HG02943 (cell line): ENCODE data around the gene EIF3B.
"Not testable (repeated sequence)": the region's sequence is repeated elsewhere in the genome, so short reads cannot be mapped to it uniquely, and the experiment has no call there.

ENCODE experiments used
- ATAC-seq: cut with Tn5 transposase; IDR thresholded peaks from one replicate; pipeline ENCODE4 v1.9.1; 2021; ENCODE audit warnings: mild to moderate bottlenecking, low read depth, moderate library complexity; ENCODE audit not compliant: unreplicated experiment

The EIF3B gene

GRCh38 chr7:2336626-2337299, 17.9 kb upstream of the EIF3B start:
- ATAC-seq, result no peak

DNA sequence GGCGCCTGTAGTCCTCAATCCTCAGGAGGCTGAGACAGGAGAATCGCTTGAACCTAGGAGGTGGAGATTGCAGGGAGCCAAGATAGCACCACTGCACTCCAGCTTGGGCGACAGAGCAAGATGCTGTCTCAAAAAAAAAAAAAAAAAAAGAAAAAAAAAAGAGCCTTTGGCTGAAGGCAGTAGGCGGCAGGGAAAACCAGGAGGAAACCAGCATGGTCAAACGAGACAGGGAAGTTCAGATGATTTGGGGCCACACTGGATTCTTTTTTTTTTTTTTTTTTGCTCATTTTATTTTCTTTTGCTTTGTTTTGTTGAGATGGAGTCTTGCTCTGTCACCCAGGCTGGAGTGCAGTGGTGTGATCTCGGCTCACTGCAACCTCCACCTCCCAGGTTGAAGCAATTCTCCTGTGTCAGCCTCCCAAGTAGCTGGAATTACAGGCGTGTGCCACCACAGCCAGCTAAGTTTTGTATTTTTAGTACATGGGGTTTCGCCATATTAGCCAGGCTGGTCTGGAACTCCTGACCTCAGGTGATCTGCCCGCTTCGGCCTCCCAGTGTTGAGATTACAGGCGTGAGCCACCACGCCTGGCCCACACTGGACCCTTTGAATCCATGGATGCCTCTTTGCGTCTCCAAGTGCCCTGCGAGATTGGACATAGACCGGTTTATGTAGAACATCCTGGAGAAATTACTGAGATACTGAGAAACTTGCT, 7.1 kb upstream of the EIF3B start:
- ATAC-seq, result not testable (repeated sequence)

DNA sequence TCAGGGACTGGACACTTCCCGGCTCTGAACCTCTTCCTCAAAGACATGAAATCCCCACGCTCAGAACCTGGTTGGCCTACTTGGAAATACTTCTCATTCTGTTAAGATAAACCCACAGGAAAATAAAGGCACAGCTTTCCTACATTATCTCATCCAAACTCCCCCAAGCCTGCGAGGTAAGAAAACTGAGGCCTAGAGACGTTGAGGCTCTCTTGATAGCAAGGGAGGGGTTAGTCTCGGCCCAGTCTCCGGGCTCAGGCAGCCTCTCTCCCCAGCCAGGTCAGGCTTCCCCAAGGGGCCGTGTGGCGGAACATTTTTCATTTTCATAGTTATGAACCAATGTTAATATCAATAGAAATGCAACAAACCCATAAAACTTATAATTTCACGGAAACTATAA, 4.6 kb upstream of the EIF3B start:
- no peak for ATAC-seq

DNA sequence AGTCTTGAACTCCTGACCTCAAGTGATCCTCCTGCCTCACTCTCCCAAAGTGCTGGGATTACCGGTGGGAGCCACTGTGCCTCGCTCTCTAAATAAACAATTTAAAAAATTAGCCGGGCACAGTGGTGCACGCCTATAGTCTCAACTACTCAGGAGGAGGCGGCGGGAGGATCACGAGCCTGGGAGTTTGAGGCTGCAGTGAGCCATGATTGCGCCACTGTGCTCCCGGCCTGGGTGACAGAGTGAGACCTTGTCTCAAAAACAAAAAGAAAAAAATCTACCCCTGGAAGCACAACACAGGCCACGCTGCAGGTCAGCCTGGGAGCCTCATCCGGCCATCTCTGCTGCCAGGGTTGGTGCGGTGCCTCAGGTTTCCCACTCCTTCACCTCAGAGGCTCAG, 3.8 kb upstream of the EIF3B start:
- no peak for ATAC-seq

DNA sequence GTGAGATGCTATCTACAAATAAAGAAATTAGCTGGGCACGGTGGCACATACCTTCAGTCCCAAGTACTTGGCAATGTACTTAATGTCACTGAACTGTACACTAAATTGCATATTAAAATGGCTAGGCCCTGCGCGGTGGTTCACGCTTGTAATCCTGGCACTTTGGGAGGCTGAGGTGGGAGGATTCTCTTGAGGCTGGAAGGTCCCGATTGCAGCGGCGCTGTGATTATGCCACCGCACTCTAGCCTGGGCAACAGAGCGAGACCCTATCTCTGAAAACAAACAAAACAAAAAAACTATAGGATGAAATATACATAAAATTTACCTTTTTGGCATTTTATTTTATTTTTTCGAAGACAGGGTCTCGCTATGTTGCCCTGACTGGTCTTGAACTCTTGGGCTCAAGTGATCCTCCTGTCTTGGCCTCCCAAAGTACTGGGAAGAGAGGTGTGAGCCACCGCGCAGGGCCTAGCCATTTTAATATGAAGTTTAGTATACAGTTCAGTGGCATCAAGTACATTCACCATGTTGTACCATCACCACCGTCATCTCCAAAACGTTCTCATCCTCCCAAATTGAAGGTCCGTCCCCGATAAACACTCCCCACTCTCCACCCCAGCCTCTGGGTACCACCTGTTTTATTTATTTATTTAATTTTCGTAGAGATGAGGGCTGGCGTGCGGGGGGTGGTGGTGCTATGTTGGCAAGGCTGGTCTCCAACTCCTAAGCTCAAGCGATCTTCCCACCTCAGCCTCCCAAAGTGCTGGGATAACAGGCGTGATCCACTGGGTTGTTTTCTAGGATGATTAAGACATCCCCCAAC, 1.3 kb upstream of the EIF3B start:
- no peak for ATAC-seq

DNA sequence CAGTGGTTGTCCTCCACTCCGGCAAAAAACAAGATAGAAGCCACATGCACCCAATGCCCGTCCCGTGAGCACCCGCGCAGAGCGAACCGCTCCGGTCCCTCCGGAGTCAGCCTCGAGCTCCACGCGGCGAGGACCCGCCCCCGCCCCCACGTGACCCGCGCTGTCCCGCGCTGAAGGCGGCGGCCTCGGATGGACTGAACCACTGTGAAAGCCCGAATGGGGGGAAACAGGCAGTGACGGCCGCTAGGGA, 766 bp upstream of the EIF3B start:
- peak; percentile 56 for ATAC-seq

DNA sequence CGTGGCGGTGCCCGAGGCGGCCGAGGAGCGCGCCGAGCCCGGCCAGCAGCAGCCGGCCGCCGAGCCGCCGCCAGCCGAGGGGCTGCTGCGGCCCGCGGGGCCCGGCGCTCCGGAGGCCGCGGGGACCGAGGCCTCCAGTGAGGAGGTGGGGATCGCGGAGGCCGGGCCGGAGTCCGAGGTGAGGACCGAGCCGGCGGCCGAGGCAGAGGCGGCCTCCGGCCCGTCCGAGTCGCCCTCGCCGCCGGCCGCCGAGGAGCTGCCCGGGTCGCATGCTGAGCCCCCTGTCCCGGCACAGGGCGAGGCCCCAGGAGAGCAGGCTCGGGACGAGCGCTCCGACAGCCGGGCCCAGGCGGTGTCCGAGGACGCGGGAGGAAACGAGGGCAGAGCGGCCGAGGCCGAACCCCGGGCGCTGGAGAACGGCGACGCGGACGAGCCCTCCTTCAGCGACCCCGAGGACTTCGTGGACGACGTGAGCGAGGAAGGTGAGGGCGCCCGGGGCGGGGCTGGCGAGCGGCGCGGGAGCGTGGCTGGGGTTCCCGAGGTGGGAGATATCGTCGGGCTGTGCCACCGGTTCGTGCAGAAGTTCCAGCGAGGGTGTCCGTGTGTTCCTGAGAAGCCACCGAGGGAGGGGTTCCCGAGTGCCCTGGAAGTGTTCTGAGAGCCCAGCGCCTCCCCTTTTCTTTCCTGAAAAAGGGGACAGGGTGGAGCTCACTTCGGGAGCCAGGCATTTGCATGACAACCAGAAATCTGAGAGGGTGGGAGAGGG, 495 bp downstream of the EIF3B start:
- peak; percentile 20 for ATAC-seq

DNA sequence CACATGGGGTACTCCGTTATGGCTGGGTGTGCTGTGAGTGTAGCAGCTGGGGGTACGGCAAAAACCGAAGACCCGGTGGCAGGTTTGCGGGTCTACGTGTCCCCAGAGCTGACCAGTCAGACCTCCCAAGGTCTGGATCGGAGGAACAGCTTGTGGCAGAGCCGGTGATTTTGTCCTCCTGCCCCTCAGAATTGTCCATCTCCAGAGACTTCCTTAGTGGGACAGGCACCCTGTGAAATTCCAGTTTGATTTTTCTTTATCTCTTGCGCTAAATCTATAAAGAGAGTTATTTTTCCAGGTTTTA, 1.0 kb downstream of the EIF3B start:
- no peak for ATAC-seq

DNA sequence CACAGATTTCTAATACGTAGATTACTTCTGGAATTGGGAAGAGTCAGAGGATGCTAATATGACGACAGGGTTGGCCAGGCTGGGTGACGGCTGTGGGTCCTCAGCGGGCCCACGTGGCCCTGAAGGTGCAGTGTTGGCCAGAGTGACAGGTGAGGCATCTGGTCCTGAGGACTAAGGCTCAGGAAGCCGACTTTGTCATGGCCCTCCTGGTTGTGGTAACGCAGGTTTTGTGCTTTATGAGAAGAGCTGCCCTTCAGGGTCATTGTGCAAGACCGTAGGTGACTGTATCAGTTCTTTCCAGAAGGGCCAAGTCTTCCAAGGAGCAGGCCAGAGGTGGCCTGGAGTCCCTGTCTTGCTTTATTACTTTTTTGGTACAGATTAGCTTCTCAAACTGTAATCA, 2.5 kb downstream of the EIF3B start:
- ATAC-seq, result no peak

- ATAC-seq, result no peak
Measured at GRCh38 chr7:2357571-2357970, 2.9 kb downstream of the EIF3B start.

DNA sequence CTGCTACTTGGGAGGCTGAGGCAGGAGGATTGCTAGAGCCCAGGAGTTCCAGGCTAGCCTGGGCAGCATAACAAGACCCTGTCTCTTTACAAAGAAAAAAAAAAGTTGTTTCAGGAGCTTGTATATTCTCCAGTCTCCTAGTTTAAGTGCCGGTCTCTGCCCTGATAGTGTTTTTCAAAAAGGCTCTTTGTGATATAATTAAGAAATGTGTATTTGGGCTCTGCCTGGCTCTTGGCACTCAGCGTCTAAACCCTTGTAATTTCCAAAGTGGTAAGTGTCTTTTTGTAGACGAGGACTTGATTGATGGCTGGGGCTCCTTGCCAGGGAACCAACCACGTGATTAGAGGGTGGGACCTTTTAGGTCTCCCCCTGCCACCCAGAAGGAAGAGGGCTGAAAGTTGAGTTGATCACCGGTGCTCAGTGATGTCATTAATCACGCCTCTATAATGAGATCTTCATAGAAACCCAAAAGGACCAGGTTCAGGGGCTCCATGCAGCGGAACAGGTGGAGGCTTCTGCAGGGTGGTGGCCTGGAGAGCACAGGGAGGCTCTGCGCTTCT, 4.4 kb downstream of the EIF3B start:
- no peak for ATAC-seq

DNA sequence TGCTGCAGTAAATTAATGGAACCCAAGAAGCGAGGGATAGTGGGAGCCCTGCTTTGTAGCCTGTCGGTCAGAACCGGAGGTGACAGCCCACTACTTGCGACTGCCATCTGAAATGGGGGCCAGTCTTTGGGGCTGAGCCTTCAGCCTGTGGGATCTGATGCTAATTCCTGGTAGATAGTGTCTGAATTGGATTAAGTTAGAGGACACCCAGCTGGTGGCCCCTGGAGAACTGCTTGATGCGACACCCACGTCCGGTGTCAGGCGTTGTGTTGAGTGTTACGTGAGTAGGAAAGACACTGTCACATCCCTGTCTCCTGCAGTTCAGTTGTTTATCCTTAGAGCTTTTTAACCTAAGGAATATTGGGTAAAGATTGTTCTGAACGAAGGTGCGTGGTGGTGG, 5.0 kb downstream of the EIF3B start:
- no peak for ATAC-seq

DNA sequence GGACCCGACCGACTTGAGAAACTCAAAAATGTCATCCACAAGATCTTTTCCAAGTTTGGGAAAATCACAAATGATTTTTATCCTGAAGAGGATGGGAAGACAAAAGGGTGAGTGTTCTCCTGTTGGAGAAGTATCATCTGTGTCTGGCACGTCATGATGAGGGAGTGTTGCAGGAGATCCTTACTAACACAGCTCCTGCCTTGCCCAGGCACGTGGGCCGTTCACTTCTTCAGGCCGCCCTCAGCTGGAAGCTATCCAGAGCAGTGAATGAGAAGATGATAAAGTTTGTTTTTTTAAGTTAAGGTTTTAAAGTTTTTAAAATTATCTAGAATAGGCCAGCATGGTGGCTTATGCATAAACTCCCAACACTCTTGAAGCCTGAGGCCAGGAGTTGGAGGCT, 6.2 kb downstream of the EIF3B start:
- no peak for ATAC-seq

DNA sequence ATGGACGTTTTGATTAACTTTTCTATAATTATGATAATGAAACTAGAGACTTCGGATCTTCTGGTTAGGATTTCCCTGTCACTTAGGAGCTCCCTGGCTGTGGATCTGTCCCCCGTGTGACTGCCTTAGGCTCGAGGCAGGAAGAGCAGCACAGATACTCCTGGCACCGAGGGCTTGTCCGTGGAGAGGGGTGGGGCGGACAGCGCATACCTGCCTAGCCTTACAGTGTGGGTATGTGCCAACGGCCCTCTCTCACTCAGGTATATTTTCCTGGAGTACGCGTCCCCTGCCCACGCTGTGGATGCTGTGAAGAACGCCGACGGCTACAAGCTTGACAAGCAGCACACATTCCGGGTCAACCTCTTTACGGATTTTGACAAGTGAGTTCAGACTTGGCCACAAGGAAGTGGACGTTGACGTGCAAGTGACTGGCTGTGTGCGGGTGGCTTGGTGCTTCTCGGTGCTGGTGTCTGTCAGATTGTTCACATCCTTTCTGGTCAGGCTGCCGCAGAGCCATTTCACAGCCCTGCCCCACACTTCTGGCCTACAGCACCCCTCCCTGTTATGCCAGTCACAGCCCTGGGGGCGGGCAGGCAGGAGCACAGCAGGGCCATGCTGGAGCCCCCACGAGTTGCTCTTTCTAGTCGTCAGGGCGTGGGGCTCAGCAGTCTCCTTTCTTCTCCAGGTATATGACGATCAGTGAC, 7.9 kb downstream of the EIF3B start:
- ATAC-seq, result no peak

GRCh38 chr7:2369139-2369538, 14.5 kb downstream of the EIF3B start:
- ATAC-seq, result no peak

DNA sequence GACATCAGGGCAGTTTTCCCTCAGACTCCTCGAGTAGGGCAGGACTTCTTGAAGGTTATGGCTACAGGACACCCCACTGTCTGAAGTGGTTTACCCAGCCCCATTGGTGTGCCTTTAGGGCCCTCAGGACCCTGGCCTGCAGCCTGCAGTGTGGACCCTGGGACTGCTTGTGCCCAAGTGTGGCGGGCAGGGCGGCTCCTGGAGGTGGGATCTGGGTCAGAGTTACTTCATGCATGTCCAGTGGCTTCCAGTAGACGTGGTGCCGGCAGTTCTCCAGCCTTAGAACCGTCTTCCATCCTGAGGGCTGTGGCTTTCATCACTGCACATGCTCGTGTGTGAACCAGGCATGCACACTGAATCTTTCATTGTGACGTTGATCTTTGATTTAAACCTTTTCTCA, 16.7 kb downstream of the EIF3B start:
- no peak for ATAC-seq

GRCh38 chr7:2372724-2373123, 18.1 kb downstream of the EIF3B start:
- no peak for ATAC-seq

GRCh38 chr7:2373124-2373556, 18.5 kb downstream of the EIF3B start:
- no peak for ATAC-seq

- no peak for ATAC-seq
Measured at GRCh38 chr7:2373646-2374045, 19.0 kb downstream of the EIF3B start.

DNA sequence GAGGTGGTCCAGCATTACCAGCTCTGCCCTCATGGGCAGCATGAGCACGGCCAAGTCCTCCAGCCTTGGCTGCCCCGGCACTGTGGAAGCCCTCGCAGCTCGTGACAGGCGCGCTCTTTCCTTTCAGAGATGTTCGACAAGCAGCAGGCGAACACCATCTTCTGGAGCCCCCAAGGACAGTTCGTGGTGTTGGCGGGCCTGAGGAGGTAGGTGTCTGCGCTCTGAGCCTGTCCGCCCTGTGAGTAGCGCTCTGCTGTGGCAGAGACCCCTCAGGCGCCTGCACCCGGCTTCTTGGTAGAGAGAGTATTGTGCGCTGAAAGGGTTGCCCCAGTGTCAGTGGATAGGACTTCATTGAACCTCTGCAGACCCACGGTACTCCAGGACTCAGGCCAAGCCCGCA, 19.8 kb downstream of the EIF3B start:
- no peak for ATAC-seq
